Thoracic aorta (tissue), 2 donors: Measurements from ENCODE around the gene CMTM6. TPM values are rescaled to one million over a fixed set of nuclear protein-coding genes. Genes with fewer than 3 reads are reported as not detected.

Source experiments
- ATAC-seq: fragments of 150-250 bp; one replicate; pipeline ENCODE4 v1.8.0; 2017; ENCODE audit warnings: low read depth; ENCODE audit not compliant: insufficient number of reproducible peaks, low FRiP score
- DNase-seq: peaks from one replicate; pipeline ENCODE4 v3.0.0-alpha.2; 2020; ENCODE audit warnings: low spot score
- H3K27ac ChIP-seq, 2 donors: fragments of 200-600 bp; sonication (generic); 1 replicate in 1 of 2; 2 replicates in 1 of 2; pipeline ENCODE4 v1.5.1; 2016; ENCODE audit warnings: mild to moderate bottlenecking in 2 of 2, moderate library complexity in 2 of 2
- H3K27me3 ChIP-seq: fragments of 200-600 bp; sonication (generic); replicated peaks from 2 replicates; pipeline ENCODE4 v1.6.0; 2016; ENCODE audit warnings: mild to moderate bottlenecking; ENCODE audit not compliant: insufficient read depth
- H3K36me3 ChIP-seq: fragments of 200-600 bp; sonication (generic); one replicate; pipeline ENCODE4 v1.5.1; 2016
- H3K4me1 ChIP-seq, 2 donors: fragments of 200-600 bp; sonication (generic); 1 replicate in 1 of 2; 2 replicates in 1 of 2; pipeline versions ENCODE4 v1.5.1 to v1.6.0; 2016; ENCODE audit warnings: low read depth in 2 of 2, mild to moderate bottlenecking in 1 of 2; ENCODE audit not compliant: control insufficient read depth in 1 of 2
- H3K4me3 ChIP-seq: fragments of 200-600 bp; sonication (generic); 2 replicates; pipeline ENCODE4 v1.5.1; 2016; ENCODE audit warnings: mild to moderate bottlenecking
- H3K9me3 ChIP-seq: fragments of 200-600 bp; sonication (generic); 2 replicates; pipeline ENCODE4 v1.5.1; 2016
- total RNA-seq, 2 donors: library from RNA; depleted of rRNA; stranded (reverse); fragments of >200 nt; gene quantifications; one replicate each; pipeline versions ENCODE4 v1.1.0 to v1.2.3, GENCODE V29; 2016
- TF ChIP-seq, protein P1 (sequence below): fragments of 200-600 bp; sonication (generic); IDR thresholded peaks from one replicate; pipeline ENCODE4 v1.5.1; 2019; ENCODE audit warnings: antibody characterized with exemption

CMTM6 gene
- total RNA-seq, 2 donors from 2014 or later = 42.1 to 62.3 TPM

DNA sequence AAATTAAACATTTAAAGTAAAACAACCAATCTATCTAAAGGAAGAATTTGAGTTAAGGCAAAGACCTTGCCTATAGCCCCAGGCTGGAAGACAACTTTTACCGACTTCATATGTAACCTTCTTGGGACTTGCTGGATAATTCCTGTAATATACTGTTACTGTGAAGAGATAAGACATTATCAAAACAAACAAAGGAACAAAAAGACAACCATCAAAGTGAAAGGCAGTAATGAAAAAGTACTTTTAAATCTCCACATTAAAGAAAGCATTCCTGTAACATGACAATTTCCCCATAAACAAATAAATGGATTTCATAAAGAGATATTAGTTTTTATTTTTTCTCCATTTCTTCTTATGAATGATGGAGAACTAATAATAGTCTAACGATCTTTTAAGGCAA lies 2.4 kb downstream of the CMTM6 start:
- ATAC-seq (no peak), DNase-seq (no peak)
- TF ChIP-seq, protein P1, sequence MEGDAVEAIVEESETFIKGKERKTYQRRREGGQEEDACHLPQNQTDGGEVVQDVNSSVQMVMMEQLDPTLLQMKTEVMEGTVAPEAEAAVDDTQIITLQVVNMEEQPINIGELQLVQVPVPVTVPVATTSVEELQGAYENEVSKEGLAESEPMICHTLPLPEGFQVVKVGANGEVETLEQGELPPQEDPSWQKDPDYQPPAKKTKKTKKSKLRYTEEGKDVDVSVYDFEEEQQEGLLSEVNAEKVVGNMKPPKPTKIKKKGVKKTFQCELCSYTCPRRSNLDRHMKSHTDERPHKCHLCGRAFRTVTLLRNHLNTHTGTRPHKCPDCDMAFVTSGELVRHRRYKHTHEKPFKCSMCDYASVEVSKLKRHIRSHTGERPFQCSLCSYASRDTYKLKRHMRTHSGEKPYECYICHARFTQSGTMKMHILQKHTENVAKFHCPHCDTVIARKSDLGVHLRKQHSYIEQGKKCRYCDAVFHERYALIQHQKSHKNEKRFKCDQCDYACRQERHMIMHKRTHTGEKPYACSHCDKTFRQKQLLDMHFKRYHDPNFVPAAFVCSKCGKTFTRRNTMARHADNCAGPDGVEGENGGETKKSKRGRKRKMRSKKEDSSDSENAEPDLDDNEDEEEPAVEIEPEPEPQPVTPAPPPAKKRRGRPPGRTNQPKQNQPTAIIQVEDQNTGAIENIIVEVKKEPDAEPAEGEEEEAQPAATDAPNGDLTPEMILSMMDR = no peak
- peaks cover 10 to 22% of the 10 kb centered on the region in 2 donors for H3K4me1 ChIP-seq
- no peak overlapping the region for H3K27ac ChIP-seq
- no peaks in the 10 kb centered on the region for H3K9me3 ChIP-seq
- no peak overlapping the region for H3K4me3 ChIP-seq
- no peaks in the 10 kb centered on the region for H3K27me3 ChIP-seq
- no peaks in the 10 kb centered on the region for H3K36me3 ChIP-seq

- Histone ChIP-seq H3K27ac (no peak overlapping the region), H3K36me3 (no peaks in the 10 kb centered on the region), H3K4me3 (no peak overlapping the region), H3K4me1 (peaks cover 12 to 22% of the 10 kb centered on the region in 2 donors), H3K9me3 (no peaks in the 10 kb centered on the region), H3K27me3 (no peaks in the 10 kb centered on the region)
- ATAC-seq (no peak), DNase-seq (no peak)
- TF ChIP-seq, protein P1 = no peak
These were observed 3.1 kb downstream of the CMTM6 start for GRCh38 chr3:32499585-32499984.

DNA sequence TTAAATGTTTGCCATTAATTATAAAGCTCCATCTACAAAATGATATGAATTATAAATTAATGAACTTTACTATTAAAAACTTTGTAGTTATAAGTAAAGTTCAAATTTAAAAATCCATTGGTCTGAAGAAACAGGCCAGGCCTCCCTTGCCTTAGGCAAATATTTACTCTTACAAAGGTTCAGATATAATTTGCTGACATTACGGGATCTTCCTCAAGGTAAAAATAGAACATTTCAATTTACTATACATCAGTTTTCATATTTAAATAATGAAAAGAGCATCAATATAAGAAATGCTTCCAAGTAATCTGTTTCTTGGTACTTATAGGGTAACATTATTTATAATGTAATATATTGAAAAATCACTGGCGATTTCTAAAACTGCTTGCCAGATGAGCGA lies 3.7 kb downstream of the CMTM6 start:
- Histone ChIP-seq H3K27me3 (no peaks in the 10 kb centered on the region), H3K4me1 (peaks cover 18 to 22% of the 10 kb centered on the region in 2 donors), H3K36me3 (no peaks in the 10 kb centered on the region), H3K9me3 (no peaks in the 10 kb centered on the region), H3K4me3 (no peak overlapping the region), H3K27ac (no peak overlapping the region)
- DNase-seq = no peak
- TF ChIP-seq, protein P1 = no peak
- ATAC-seq = no peak

- H3K4me1 ChIP-seq = peaks cover 18 to 29% of the 10 kb centered on the region in 2 donors
- H3K4me3 ChIP-seq = no peak overlapping the region
- H3K27ac ChIP-seq = no peak overlapping the region
- no peaks in the 10 kb centered on the region for H3K27me3 ChIP-seq
- no peaks in the 10 kb centered on the region for H3K9me3 ChIP-seq
- no peaks in the 10 kb centered on the region for H3K36me3 ChIP-seq
- DNase-seq = no peak
- TF ChIP-seq, protein P1 = no peak
- ATAC-seq = no peak
These were observed 4.4 kb downstream of the CMTM6 start for GRCh38 chr3:32498252-32498651.

GRCh38 chr3:32495609-32496008 lies 7.0 kb downstream of the CMTM6 start:
- H3K27ac ChIP-seq = no peak overlapping the region
- TF ChIP-seq, protein P1 = no peak
- H3K27me3 ChIP-seq = no peaks in the 10 kb centered on the region
- ATAC-seq (no peak), DNase-seq (no peak)
- H3K36me3 ChIP-seq = peaks cover 4% of the 10 kb centered on the region
- H3K9me3 ChIP-seq = no peaks in the 10 kb centered on the region
- peaks cover 11 to 14% of the 10 kb centered on the region in 2 donors for H3K4me1 ChIP-seq
- no peak overlapping the region for H3K4me3 ChIP-seq
